ENCODE data around the gene POLE.

DNA sequence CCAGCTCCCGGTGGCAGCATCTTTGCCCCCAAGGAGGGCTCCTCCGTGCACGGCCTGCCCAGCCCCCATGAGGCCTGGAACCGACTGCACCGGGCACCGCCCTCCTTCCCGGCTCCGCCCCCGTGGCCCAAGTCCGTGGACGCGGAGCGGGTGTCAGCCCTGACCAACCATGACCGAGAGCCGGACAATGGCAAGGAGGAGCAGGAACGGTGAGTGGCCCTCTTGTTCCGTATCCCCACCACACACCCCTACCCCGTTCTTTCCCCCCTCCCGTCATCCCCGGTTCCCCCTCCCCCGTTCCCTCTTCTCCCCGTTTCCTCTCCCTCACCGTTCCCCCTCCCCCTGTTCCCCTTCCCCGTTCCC, 105.1 kb downstream of the POLE start:
- TF ChIP-seq, protein P1, sequence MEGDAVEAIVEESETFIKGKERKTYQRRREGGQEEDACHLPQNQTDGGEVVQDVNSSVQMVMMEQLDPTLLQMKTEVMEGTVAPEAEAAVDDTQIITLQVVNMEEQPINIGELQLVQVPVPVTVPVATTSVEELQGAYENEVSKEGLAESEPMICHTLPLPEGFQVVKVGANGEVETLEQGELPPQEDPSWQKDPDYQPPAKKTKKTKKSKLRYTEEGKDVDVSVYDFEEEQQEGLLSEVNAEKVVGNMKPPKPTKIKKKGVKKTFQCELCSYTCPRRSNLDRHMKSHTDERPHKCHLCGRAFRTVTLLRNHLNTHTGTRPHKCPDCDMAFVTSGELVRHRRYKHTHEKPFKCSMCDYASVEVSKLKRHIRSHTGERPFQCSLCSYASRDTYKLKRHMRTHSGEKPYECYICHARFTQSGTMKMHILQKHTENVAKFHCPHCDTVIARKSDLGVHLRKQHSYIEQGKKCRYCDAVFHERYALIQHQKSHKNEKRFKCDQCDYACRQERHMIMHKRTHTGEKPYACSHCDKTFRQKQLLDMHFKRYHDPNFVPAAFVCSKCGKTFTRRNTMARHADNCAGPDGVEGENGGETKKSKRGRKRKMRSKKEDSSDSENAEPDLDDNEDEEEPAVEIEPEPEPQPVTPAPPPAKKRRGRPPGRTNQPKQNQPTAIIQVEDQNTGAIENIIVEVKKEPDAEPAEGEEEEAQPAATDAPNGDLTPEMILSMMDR (conservative IDR thresholded peaks at IDR 0.05), result no peak
- no peak for TF ChIP-seq EZH2 (IDR thresholded peaks at IDR 0.05; ENCODE audit: low read depth)
